GM12874 (cell line): ENCODE measurements around the gene GMDS.
A peak's percentile ranks its signal among the peaks of the same experiment; 100 is the strongest.

ENCODE experiments used
- CTCF ChIP-seq: IDR thresholded peaks from 2 replicates; pipeline ENCODE4 v1.5.1; 2011; ENCODE audit warnings: low read depth, mild to moderate bottlenecking, control low read depth, low read length, moderate library complexity; ENCODE audit not compliant: insufficient read depth

Gene GMDS

GRCh38 chr6:1612974-1613306 lies 632.5 kb downstream of the GMDS start:
- TF ChIP-seq CTCF, result no peak

GRCh38 chr6:1612299-1612973 lies 633.0 kb downstream of the GMDS start:
- no peak for TF ChIP-seq CTCF

GRCh38 chr6:1611572-1612298 lies 633.7 kb downstream of the GMDS start:
- no peak for TF ChIP-seq CTCF

- 0 out of 2 replicates have a peak, but pooled peaks have one; percentile 3 for TF ChIP-seq CTCF
Measured at GRCh38 chr6:1611322-1611571, 634.2 kb downstream of the GMDS start.

- no peak for TF ChIP-seq CTCF
Measured at GRCh38 chr6:1610497-1611321, 634.7 kb downstream of the GMDS start.

GRCh38 chr6:1609648-1610496 lies 635.5 kb downstream of the GMDS start, which contains the start of gene FOXC1:
FOXC1 (plus strand) TSS chr6:1609915; CDS start chr6:1610446, 531 bp downstream.
- TF ChIP-seq CTCF, result no peak

- TF ChIP-seq CTCF, result no peak
Measured at GRCh38 chr6:1609041-1609647, 636.3 kb downstream of the GMDS start.
